Measurements from ENCODE around the gene ACTN1.
"Not testable (repeated sequence)": the region's sequence is repeated elsewhere in the genome, so short reads cannot be mapped to it uniquely, and the experiment has no call there.

ACTN1 gene

DNA sequence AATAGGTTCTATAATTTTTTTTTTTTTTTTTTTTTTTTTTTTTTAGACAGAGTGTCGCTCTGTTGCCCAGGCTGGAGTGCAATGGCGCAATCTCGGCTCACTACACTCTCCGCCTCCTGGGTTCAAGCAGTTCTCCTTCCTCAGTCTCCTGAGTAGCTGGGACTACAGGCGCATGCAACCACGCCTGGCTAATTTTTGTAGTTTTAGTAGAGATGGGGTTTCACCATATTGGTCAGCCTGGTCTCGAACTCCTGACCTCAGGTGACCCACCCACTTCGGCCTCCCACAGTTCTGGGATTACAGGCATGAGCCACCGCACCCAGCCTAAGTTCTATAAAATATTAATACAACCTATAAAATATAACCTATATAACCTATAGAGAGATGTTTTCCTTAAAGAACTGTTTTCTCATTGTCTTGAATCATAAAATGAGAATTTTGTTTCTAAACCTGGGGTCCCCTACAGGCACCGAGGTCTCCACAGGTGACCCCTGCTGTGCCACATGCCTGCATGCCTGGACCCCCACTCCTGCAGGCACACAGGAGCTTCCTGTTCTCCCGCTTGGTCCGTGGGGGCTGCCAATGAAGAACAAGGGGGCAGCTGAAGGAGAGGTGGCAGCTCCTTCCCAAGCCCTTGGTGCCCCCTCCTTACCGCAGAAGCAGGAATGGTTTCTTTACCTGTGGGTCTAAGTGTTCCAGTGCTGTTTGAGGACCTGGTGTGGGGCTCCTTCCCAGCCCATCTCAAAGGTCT lies 115.3 kb downstream of the ACTN1 start:
- DNase-seq (ENCODE audit: low spot score) = no peak

DNA sequence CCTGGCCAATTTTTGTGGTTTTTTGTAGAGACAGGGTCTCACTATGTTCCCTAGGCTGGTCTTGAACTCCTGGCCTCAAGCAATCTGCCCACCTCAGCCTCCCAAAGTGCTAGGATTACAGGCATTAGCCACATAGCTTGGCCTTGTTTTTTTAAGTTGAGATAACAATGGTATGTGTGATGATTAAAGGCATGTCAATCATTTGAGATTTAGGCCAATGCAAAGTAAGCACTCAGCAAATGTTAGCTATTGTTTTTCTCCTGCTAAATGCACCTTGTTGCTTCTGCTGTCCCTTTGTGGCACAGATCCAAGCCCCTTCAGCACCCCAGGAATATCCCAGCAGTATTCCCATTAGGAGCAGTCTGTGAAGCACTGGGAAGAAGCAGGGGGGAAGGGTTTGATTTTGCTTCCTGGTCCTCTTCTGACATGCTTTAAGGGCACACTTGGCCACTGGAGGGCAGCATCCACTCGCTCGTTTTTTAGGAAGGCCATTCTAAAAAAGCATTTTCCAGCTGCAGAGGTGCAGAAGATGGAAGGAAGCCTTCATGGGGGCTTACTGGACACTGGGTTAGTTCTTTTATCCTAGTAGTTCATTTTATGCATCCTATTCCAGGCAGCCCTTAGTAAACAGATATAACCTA lies 116.0 kb downstream of the ACTN1 start:
- DNase-seq (ENCODE audit: low spot score) = peak; percentile 77

DNA sequence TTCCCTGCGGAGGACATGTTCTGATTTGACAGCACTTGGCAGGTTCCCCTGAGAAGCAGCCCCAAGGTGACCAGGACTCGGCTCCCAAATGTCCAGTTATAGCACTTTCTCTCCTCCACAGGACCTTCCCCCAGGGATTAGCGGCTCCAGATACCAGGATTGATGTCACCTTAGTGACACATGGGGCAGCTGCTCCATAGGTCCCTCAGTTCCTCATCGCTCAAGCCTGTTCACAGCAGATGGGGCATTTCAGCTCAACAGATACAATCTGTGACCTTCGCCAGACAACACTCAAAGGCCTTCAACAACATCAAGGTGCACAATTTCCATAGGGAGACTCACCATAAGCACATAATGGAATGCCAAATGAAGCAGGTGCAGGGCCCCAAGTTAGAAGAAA lies 118.3 kb downstream of the ACTN1 start:
- DNase-seq (ENCODE audit: low spot score) = no peak

DNA sequence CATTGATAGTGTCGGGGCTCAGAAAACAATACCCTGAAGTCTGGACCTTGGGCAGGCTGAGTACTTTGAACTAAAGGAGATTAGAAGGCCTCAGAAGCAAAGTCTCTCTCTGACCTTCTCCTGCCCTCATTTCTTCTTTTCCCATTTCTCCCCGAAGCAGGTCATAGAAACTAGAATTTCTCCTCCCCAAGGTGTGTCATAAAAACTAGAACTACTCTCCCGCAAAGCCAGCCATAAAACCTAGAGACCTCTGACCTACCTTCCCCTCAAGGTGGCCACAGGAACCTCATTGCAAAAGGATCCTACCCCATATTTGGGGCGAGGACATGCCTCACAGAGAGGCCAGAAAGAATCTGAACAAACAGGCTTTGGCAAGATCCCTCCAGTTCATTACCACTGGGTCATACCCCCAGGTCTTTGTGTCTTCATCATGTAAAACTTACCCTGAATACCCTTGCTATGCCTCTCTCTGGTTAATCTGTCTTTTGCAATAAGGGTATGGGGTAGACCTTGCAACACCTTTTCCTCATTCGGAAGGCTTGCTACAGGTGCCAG lies 121.5 kb downstream of the ACTN1 start:
- DNase-seq (ENCODE audit: low spot score) = no peak

DNA sequence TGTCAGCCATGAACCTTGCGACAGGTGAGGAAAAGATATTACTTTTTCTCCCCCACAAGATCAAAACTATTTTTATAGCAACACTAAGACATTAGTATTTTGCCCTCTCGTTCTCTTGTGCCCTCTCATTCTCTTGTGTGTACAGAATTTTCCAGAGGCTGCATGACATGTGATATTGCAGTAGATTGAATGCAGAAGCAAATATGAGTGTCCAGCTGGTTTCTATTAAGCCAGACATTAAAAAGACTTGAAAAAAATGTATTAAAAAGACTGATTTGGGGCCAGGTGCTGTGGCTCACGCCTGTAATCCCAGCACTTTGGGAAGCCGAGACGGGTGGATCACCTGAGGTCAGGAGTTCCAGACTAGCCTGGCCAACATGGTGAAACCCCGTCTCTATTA lies 122.5 kb downstream of the ACTN1 start:
- no peak for DNase-seq (ENCODE audit: low spot score)

DNA sequence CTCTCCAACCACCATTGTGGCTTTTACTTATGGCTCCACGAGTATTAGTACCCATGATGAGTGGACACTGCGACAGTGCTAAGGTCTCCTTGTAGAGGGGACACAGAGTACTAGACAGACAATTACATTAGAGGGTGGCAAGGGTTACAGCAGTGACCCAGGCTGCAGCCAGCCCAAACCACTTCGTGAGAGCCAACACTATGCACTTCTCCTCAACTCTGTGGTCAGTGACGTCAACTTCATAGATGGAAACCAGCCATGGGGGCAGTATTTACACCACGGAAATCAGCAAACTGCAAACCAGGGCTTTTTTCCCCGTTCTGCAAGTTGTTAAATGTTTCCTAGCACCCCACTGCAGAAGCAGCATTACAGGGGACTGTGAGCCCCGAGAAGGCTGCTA lies 124.7 kb downstream of the ACTN1 start:
- no peak for DNase-seq (ENCODE audit: low spot score)

DNA sequence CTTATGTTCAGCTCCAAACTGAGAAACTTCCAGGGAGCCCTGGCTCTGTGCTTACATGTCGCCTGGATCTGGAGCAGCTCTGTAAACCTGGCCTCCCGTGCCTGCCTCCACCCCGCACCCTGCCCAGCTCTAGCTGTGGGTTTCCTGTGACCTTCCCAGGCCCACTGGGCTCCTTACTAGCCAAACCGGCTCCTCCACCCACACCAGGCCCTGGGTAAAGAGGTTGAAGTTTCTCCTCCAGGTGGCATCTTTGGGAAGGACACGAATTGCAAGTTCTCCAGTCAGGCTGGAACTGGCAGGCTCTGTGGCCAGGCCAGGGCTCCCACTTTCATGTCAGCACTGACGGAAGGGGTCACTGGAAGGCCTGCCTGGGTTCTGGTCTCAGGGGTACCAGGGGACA lies 125.4 kb downstream of the ACTN1 start:
- no peak for DNase-seq (ENCODE audit: low spot score)

DNA sequence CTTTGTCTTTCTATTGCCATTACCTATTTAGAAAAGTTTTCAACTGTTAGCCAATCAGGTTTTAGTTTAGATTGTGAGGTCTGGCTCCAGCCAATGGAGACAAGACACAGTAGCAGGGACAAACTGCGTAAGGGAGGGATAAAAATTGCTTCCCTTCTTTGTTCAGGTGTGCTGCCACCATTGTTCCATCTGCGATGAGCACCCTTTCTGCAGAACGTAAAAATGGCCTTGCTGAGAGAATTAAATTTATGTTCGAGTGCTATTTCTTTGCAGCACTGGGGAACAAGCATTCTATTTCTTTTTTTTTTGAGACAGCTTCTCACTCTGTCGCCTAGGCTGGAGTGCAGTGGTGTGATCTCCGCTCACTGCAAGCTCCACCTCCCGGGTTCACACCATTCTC lies 126.6 kb downstream of the ACTN1 start:
- not testable (repeated sequence) for DNase-seq (ENCODE audit: low spot score)

DNA sequence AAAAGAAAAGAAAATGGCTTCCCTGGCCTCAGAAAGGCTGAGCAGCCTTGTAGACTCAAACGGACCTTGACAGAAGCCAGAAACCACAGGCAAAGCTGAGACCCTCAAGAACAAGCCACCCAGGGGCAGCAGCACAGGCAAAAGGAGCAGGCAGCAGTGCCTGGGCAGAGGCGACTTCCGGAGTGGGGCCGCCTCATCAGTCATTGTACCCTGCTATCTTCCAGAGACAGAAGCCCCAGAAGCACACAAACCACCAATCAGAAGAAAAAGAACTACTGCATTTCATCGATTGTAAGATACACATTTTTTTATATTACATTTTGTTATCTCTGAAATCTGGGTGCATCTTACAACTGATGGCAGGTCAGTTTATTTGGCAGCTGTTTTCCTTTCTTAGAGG lies 128.0 kb downstream of the ACTN1 start:
- DNase-seq (ENCODE audit: low spot score) = no peak

DNA sequence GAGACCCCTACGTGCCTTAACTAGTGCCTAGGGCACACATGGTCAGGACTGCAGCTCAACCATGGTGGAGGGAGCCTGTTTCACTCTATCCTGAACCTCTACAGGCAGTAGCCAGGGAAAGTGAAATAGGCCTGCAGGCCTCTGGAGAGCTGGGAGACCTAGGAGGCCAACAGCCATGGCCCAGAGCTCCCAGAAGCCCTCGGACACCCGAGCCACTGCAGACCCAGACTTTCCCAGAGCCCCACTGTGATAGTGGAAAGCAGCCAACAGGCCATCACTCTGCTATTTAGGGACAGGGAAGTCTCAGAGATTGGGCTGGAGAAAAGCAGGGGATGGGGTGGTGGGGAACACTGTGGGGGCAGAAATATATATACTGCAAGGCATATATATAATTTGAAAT lies 129.7 kb downstream of the ACTN1 start:
- no peak for DNase-seq (ENCODE audit: low spot score)

DNA sequence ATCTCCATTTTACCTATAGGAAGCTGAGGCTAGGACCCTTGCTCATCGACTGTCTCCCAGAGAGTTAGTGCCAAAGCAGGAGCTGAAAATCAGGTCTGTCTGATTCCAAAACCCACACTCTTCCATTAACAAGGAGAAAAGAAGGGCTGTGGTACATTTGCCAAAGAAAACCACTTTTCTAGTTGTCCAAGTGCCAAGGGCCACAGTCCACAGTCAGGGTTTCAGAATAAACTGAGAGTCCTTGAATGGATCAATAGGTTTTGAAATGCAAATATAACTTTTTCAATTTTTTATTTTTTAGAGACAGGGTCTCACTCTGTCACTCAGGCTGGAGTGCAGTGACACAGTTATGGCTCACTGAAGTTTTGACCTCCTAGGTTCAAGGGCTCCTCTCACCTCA lies 130.8 kb downstream of the ACTN1 start:
- DNase-seq (ENCODE audit: low spot score) = no peak

DNA sequence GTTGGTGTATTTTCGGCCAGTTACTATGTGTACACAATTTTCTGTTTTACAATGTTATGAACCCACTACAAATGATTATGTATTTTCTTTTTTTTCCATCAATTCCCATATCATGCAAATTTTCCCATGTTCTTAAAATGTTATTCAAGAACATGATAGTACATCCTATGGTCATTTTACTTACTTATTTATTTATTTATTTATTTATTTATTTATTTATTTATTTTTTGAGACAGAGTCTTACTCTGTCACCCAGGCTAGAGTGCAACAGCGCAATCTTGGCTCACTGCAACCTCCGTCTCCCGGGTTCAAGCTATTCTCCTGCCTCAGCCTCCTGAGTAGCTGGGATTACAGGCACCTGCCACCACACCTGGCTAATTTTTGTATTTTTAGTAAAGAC lies 131.5 kb downstream of the ACTN1 start:
- not testable (repeated sequence) for DNase-seq (ENCODE audit: low spot score)

DNA sequence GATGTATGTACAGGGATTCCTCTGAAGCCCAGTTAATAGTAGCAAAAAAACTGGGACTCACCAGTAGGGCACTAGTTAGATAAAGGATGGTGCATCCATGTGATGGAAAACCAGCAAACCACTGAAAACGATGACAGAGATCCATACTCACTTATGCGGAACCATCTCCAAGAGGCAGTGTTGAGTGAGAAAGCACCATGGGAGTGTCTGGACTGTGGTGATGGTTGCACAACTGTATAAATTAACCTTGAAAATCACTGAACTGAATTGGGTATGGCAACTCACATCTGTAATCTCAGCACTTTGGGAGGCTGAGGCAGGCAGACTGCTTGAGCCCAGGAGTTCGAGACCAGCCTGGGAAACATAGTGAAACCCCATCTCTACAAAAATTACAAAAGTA lies 132.6 kb downstream of the ACTN1 start:
- DNase-seq (ENCODE audit: low spot score) = no peak

DNA sequence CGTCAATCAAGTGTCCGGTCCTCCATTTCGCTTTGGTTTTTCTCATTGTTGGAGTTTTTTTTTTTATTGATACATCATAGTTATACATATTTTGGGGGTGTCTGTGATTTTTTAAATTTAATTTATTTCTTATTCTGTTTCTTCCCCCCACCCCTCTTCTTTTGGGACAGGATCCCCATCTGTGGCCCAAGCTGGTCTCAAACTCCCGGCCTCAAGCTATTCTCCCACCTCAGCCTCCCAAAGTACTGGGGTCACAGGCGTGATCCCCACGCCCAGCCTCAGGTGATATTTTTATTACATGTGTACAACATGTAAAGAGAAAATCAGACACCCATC lies 134.9 kb downstream of the ACTN1 start:
- no peak for DNase-seq (ENCODE audit: low spot score)

DNA sequence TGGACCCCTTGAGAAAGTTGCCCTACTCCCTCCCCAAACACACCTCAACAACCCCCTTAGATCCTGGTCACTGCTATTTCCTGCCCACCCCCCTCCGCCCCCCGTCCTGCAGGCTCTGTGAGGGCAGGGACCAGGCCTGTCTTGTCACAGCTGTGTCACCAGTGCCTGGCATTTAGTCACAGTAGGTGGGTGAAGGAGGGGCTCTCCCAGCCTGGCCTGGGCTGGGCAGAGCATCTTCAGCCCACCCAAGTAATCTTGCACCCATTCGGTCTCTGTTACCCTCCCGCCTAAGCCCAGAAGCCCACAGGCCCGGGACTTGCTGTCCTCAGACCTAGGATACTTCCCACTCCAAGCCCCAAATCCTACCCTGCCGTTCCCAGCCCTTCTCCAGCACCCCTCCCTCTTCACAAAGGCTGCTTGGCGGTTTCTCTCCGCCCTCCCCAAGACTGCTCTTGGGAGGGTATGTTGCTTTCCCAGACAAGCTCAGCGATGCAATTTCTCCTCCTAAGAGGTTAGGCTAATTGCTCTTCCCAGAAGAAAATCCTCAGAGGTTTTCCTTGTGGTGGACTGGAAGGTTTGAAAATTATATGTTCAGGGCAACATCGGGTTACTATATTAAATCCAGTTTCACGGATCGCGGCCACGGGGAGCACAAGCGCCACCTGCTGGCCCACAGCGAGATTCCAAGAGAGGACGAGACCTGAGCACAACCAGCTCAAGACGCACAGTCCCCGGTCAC lies 135.5 kb downstream of the ACTN1 start:
- DNase-seq (ENCODE audit: low spot score) = peak; percentile 83

DNA sequence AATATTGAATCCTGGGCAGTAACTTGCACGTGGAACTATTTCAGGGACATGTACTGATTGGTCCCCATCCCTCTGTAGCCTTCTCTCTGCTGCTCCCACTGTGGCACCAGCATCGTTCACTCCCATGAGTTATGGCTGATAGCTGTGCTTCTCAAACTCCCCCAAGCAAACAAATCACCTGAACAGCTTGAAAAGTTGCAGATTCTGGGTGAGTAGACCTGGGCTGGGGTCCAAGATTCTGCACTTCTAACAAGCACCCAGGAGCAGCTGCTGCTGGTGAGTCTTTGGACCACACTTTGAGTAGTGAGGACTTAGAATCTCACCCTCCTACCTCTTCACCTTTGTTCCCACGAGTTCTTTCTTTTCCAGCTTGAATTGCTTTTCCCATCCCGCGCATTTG lies 136.8 kb downstream of the ACTN1 start:
- DNase-seq (ENCODE audit: low spot score) = no peak

DNA sequence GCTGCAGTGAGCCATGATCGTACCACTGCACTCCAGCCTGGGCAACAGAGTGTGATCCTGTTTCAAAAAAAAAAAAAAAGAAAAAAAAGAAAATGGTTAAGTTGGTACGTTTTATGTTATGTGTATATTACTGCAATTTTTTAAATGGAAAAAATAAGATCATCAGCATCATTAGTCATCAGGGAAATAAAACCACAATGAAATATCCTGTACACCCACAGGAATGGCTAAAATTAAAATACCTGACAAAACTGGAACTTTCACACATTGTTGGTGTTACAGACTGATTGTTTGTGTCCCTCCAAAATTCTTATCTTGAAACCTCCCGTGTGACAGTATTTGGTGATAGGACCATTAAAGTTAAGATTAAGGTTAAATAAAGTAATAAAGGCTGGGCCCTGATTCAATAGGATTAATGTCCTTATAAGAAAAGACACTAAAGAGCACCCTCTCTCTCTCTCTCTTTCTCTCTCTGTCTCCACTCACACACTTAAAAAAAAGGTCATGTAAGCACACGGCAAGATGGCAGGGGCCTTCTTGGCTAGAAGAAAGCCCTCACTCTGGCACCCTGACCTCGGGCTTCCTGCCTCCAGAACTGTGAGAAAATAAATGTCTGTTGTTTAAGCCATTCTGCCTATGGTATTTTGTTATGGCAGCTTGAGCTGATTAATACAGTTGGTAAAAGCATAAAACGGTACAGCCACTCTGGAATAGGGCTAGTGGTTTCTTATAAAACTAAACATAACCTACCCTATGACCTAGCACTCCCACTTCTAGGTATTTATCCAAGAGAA lies 137.9 kb downstream of the ACTN1 start:
- DNase-seq (ENCODE audit: low spot score) = no peak

DNA sequence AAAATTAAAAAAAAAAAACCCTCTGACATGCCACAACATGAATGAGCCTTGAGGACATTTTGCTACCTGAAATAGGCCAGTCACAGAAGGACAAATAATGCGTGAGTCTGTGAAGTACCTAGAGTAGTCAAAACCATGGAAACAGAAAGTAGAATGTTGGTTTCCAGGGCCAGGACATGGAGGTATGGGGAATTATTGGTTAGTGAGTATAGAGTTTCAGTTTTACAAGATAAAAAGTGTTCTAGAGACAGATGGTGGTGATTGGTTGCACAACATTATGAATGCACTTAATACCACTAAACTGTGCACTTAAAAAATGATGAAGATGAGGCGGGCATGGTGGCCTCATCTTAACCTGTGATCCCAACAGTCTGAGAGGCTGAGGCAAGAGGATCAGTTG lies 138.6 kb downstream of the ACTN1 start:
- no peak for DNase-seq (ENCODE audit: low spot score)

DNA sequence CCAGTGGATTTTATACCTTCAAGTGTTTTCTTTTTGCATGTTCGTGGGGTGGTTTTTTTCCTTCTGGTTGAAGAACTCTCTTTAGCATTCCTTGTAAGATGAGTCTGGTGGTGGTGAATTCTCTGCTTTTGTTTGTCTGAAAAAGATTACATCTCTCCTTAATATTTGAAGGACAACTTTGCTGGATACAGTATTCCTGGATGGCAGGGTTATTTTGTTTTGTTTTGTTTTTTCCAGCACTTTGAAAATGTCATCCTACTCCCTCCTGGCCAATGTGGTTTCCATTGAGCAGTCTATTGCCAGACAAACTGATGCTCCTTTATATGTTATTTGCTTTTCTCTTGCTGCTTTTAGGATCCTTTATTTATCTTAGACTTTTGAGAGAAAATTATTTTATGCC lies 143.0 kb downstream of the ACTN1 start:
- no peak for DNase-seq (ENCODE audit: low spot score)

DNA sequence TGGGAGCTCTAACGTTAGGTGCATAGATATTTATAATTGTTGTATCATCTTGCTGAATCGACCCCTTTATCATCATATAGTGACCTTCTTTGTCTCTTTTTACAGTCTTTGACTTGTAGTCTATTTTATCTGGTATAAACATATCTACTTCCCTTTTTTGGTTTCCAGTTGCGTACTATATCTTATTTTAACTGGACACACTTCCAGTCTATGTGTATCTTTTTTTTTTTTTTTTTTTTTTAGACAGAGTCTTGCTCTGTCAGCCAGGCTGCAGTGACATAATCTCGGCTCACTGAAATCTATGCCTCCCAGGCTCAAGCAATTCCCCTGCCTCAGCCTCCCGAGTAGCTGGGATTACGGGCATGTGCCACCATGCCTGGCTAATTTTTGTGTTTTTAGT lies 144.3 kb downstream of the ACTN1 start:
- no peak for DNase-seq (ENCODE audit: low spot score)

DNA sequence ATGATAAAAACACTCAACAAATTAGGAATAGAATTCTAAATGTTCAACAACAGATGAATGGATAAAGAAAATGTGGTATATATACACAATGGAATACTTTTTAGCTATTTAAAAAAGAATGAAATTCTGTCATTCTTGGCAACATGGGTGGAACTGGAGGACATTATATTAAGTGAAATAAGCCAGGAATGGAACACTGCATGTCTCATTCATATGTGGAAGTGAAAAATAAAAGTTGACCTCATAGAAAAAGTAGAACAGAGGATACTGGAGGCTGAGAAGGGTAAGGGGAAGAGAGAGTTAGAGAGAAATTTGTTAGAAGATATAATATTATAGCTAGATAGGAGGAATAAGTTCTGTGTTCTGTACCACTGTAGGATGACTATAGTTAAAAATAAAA lies 150.4 kb downstream of the ACTN1 start:
- no peak for DNase-seq (ENCODE audit: low spot score)

DNA sequence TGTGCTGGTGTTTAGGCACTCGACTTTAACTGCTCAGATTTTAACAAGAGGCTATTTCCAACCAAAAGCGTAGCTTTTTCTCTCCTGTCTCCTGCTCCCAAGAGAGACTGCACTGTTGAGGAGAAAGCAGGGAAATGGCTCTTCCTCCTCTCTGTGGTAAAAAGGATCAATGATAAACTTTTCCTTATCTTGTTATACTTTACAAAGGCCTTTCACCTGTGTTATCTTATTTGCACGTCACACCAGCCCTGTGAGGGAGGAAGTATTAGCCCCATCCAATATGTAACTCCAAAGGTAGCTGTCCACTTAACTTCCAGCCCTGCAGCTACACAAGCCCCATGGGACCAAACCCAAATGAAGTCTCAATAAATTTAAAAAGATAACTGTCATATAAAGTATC lies 153.4 kb downstream of the ACTN1 start:
- DNase-seq (ENCODE audit: low spot score) = no peak
